Left ventricle myocardium superior (tissue), 1 donor: ENCODE data around the gene DLGAP1. TPM values are rescaled to one million over a fixed set of nuclear protein-coding genes. Genes with fewer than 3 reads are reported as not detected.
A peak's percentile ranks its signal among the peaks of the same experiment; 100 is the strongest.
"Not testable (repeated sequence)": the region's sequence is repeated elsewhere in the genome, so short reads cannot be mapped to it uniquely, and the experiment has no call there.

ENCODE experiments used
- ATAC-seq: fragments of 200-7000 bp; cut with Tn5 transposase; one replicate; pipeline ENCODE4 v1.9.1; 2020; ENCODE audit warnings: mild to moderate bottlenecking, moderate library complexity
- DNase-seq: peaks from one replicate; pipeline ENCODE4 v3.0.0-alpha.2; 2020
- intact Hi-C: fragments of 100-400 bp; cut with micrococcal nuclease; formaldehyde crosslinking; loops from one replicate; pipeline ENCODE4 v1.11.0; 2022
- long read RNA-seq: library from polyadenylated mRNA; unstranded; transcript quantifications from one replicate; pipeline ENCODE4 v2.0.0, GENCODE V29; 2021
- total RNA-seq: library from RNA; stranded (reverse); fragmentation: NEBNext Ultra II Directional; extraction: Animal tissue kit (Norgen Biotek cat#: 25700); gene quantifications from one replicate; pipeline ENCODE4 v1.2.1, GENCODE V29; 2021
- donor health status: DM: no; HTN: yes; CAD: no; lungs with severe emphysema.

Gene DLGAP1
- not detected for total RNA-seq
- long read RNA-seq, partial matches to known transcripts, result 1 of 1 reads
- long read RNA-seq, other reads (novel, unspliced or antisense), result 0 of 1 reads

- ATAC-seq (peak; percentile 60), DNase-seq (peak; percentile 28)
- intact Hi-C loops, result no loop called here
Measured at GRCh38 chr18:4455113-4455811, at the start of gene DLGAP1. Gene DLGAP1, minus strand, starts transcription at chr18:4455307.

GRCh38 chr18:4494703-4495284 lies 39.7 kb upstream of the DLGAP1 start:
- DNase-seq, intact Hi-C loops, ATAC-seq: not testable (repeated sequence)

- no peak for DNase-seq
- intact Hi-C loops, result no loop called here
- no peak for ATAC-seq
Measured at GRCh38 chr18:4468511-4468910, 13.4 kb upstream of the DLGAP1 start.

- DNase-seq (no peak), ATAC-seq (no peak)
- intact Hi-C loops, result no loop called here
Measured at GRCh38 chr18:4454537-4455112, 482 bp downstream of the DLGAP1 start.

GRCh38 chr18:4453874-4454536 lies 1.1 kb downstream of the DLGAP1 start:
- intact Hi-C loops, result no loop called here
- DNase-seq (no peak), ATAC-seq (no peak)

GRCh38 chr18:4453567-4453873 lies 1.6 kb downstream of the DLGAP1 start:
- intact Hi-C loops, result no loop called here
- DNase-seq, result no peak
- no peak for ATAC-seq

- no peak for ATAC-seq
- intact Hi-C loops, result no loop called here
- no peak for DNase-seq
Measured at GRCh38 chr18:4450065-4450658, 4.9 kb downstream of the DLGAP1 start.

GRCh38 chr18:4445902-4446301 lies 9.2 kb downstream of the DLGAP1 start:
- no peak for ATAC-seq
- DNase-seq, result no peak
- intact Hi-C loops, result no loop called here

- intact Hi-C loops, result no loop called here
- DNase-seq, result no peak
Measured at GRCh38 chr18:4444306-4444705, 10.8 kb downstream of the DLGAP1 start.

GRCh38 chr18:4441098-4441497 lies 14.0 kb downstream of the DLGAP1 start:
- intact Hi-C loops, result no loop called here
- no peak for ATAC-seq
- no peak for DNase-seq

More at GRCh38 chr18:4444306-4444705, 10.8 kb downstream of the DLGAP1 start:
- ATAC-seq, result no peak

- no peak for DNase-seq
- intact Hi-C loops, result no loop called here
- no peak for ATAC-seq
Measured at GRCh38 chr18:4438938-4439337, 16.2 kb downstream of the DLGAP1 start.

- intact Hi-C loops, result no loop called here
- DNase-seq (no peak), ATAC-seq (no peak)
Measured at GRCh38 chr18:4433717-4434116, 21.4 kb downstream of the DLGAP1 start.

- ATAC-seq, result no peak
- intact Hi-C loops, result no loop called here
- DNase-seq, result no peak
Measured at GRCh38 chr18:4430836-4431235, 24.3 kb downstream of the DLGAP1 start.

GRCh38 chr18:4417714-4418113 lies 37.4 kb downstream of the DLGAP1 start:
- ATAC-seq (no peak), DNase-seq (no peak)
- intact Hi-C loops, result no loop called here

- DNase-seq (no peak), ATAC-seq (no peak)
- intact Hi-C loops, result no loop called here
Measured at GRCh38 chr18:4416976-4417375, 38.1 kb downstream of the DLGAP1 start.

GRCh38 chr18:4412286-4412685 lies 42.8 kb downstream of the DLGAP1 start:
- ATAC-seq (no peak), DNase-seq (no peak)
- intact Hi-C loops, result no loop called here

- no peak for DNase-seq
- ATAC-seq, result no peak
- intact Hi-C loops, result no loop called here
Measured at GRCh38 chr18:4406856-4407255, 48.3 kb downstream of the DLGAP1 start.

GRCh38 chr18:4405965-4406364 lies 49.1 kb downstream of the DLGAP1 start:
- ATAC-seq, result no peak
- DNase-seq, result no peak
- intact Hi-C loops, result no loop called here

- intact Hi-C loops, result no loop called here
- ATAC-seq (no peak), DNase-seq (no peak)
Measured at GRCh38 chr18:4403836-4404235, 51.3 kb downstream of the DLGAP1 start.

- no peak for ATAC-seq
- DNase-seq, result no peak
- intact Hi-C loops, result no loop called here
Measured at GRCh38 chr18:4400911-4401310, 54.2 kb downstream of the DLGAP1 start.
